Neural progenitor cell (in vitro differentiated cells): ENCODE measurements around the gene SPATA6.

ENCODE experiments used
- EZH2 ChIP-seq: fragments of 200-600 bp; sonication (generic); IDR thresholded peaks from 2 replicates; pipeline ENCODE4 v1.6.1; 2017; ENCODE audit warnings: antibody characterized with exemption, mild to moderate bottlenecking, moderate library complexity
- TF ChIP-seq, protein P1 (sequence below): fragments of 200-600 bp; sonication (generic); IDR thresholded peaks from 2 replicates; pipeline ENCODE4 v1.5.1; 2017; ENCODE audit warnings: antibody characterized with exemption, mild to moderate bottlenecking

DNA sequence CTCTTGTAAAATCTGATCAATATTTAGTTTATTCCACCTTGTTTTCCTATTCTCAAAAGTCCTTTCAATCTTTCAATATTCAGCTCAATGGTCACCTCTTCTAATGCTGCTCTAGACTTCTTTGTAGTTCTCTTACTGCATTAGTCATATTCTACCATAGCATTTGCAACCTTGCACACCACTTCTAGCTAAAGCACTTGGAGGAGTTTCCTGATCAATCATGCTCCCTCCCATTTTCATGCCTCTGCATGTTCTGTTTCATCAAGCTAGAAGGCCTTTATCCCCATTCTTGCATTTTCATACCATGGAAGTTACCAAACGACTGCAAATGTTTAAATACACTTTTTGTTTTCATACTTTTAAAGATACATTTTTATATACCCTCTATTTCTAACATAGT, 177.3 kb downstream of the SPATA6 start:
- no peak for TF ChIP-seq EZH2
- TF ChIP-seq, protein P1, sequence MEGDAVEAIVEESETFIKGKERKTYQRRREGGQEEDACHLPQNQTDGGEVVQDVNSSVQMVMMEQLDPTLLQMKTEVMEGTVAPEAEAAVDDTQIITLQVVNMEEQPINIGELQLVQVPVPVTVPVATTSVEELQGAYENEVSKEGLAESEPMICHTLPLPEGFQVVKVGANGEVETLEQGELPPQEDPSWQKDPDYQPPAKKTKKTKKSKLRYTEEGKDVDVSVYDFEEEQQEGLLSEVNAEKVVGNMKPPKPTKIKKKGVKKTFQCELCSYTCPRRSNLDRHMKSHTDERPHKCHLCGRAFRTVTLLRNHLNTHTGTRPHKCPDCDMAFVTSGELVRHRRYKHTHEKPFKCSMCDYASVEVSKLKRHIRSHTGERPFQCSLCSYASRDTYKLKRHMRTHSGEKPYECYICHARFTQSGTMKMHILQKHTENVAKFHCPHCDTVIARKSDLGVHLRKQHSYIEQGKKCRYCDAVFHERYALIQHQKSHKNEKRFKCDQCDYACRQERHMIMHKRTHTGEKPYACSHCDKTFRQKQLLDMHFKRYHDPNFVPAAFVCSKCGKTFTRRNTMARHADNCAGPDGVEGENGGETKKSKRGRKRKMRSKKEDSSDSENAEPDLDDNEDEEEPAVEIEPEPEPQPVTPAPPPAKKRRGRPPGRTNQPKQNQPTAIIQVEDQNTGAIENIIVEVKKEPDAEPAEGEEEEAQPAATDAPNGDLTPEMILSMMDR = no peak
